K562 (cell line): ENCODE results near the gene COQ8B. TPM values are rescaled to one million over a fixed set of nuclear protein-coding genes. Genes with fewer than 3 reads are reported as not detected.

ENCODE experiments used
- ARNT ChIP-seq, 2 experiments: fragments of 450-650 bp; IDR thresholded peaks; 2 replicates each; pipeline ENCODE4 v1.6.1; 2016; ENCODE audit warnings: mild to moderate bottlenecking in 1 of 2
- ATF1 ChIP-seq, 2 experiments: fragments of 450-650 bp in 1 of 2; IDR thresholded peaks; 2 replicates each; pipeline ENCODE4 v1.6.1; 2016; ENCODE audit warnings: missing compliant biosample characterization in 1 of 2, missing genetic modification characterization in 1 of 2
- FOXK2 ChIP-seq, 2 experiments: fragments of 450-650 bp; IDR thresholded peaks in 1 of 2; conservative IDR thresholded peaks in 1 of 2; 2 replicates each; pipeline ENCODE4 v1.6.1; 2016; ENCODE audit warnings: low read depth in 2 of 2, mild to moderate bottlenecking in 1 of 2
- GATAD2A ChIP-seq: fragments of 450-650 bp; IDR thresholded peaks from 2 replicates; pipeline ENCODE4 v1.6.1; 2017
- MAFF ChIP-seq: IDR thresholded peaks from 2 replicates; pipeline ENCODE4 v1.6.1; 2012; ENCODE audit warnings: low read length, improper control_type of control experiment
- MEF2D ChIP-seq: conservative IDR thresholded peaks from 2 replicates; pipeline ENCODE4 v1.6.1; 2016; ENCODE audit warnings: low read depth, missing genetic modification characterization, missing compliant biosample characterization
- NR1H2 ChIP-seq: sonication (generic); formaldehyde crosslinking; IDR thresholded peaks from 2 replicates; pipeline ENCODE4 v1.4.0; 2020; ENCODE audit warnings: mild to moderate bottlenecking, missing genetic modification reagents
- POLR3A ChIP-seq: IDR thresholded peaks from 2 replicates; pipeline ENCODE4 v1.6.1; 2011; ENCODE audit warnings: borderline replicate concordance, mild to moderate bottlenecking, moderate library complexity; ENCODE audit not compliant: insufficient read length, insufficient read depth; ENCODE audit errors: extremely low read depth
- RFX1 ChIP-seq: fragments of 450-650 bp; IDR thresholded peaks from 2 replicates; pipeline ENCODE4 v1.6.1; 2016; ENCODE audit warnings: mild to moderate bottlenecking, moderate library complexity
- STAG1 ChIP-seq: sonication (generic); formaldehyde crosslinking; IDR thresholded peaks from 2 replicates; pipeline ENCODE4 v1.5.0; 2020; ENCODE audit warnings: missing genetic modification reagents, borderline replicate concordance
- U2AF1 ChIP-seq: fragments of 200-400 bp; formaldehyde crosslinking; optimal IDR thresholded peaks from 2 replicates; pipeline ENCODE3; 2017; ENCODE audit warnings: mild to moderate bottlenecking, low read depth, low read length, moderate library complexity
- ZEB2 ChIP-seq: fragments of 450-650 bp; IDR thresholded peaks from 2 replicates; pipeline ENCODE4 v1.6.1; 2016
- ZNF165 ChIP-seq: fragments of 250-450 bp; sonication (Bioruptor Pico); IDR thresholded peaks from 2 replicates; pipeline ENCODE4 v1.4.0; 2020; ENCODE audit warnings: borderline replicate concordance
- ZNF217 ChIP-seq: sonication (generic); formaldehyde crosslinking; IDR thresholded peaks from 2 replicates; pipeline ENCODE4 v1.8.0; 2022; ENCODE audit warnings: mild to moderate bottlenecking, missing genetic modification reagents
- ZNF668 ChIP-seq: fragments of 250-450 bp; sonication (Bioruptor Pico); IDR thresholded peaks from 2 replicates; pipeline ENCODE4 v1.8.0; 2022; ENCODE audit warnings: mild to moderate bottlenecking, inconsistent platforms
- polyA plus RNA-seq, 8 experiments: library from polyadenylated mRNA; depleted of rRNA in 4 of 8; stranded (reverse) in 5 of 8; unstranded in 3 of 8; fragments of >200 nt; fragmentation: Nextera tagmentation in 2 of 8; fragmentation: Illumina TruSeq in 1 of 8; extraction: Ambion mirVana in 2 of 8; extraction: Trizol in 1 of 8; gene quantifications; 2 replicates each; pipeline versions ENCODE4 v1.2.1 to v1.2.3, GENCODE V29; 2011 to 2014; ENCODE audit warnings: inconsistent platforms in 1 of 8, missing spikeins in 1 of 8
- total RNA-seq, 7 experiments: library from RNA; depleted of rRNA in 6 of 7; stranded (reverse); fragments of >200 nt in 6 of 7; fragmentation: Illumina TruSeq in 2 of 7; extraction: Trizol in 2 of 7; gene quantifications; 2 replicates each; pipeline versions ENCODE4 v1.2.1 to v1.2.3, GENCODE V29; 2011 to 2021; ENCODE audit warnings: low replicate concordance in 1 of 7
- TF ChIP-seq, protein P1 (sequence below): fragments of 450-650 bp; formaldehyde crosslinking; IDR thresholded peaks from 2 replicates; pipeline ENCODE4 v1.4.0; 2020; ENCODE audit warnings: mild to moderate bottlenecking, moderate library complexity
- TF ChIP-seq, protein P2 (sequence below): fragments of 250-450 bp; sonication (Bioruptor Pico); IDR thresholded peaks from 2 replicates; pipeline ENCODE4 v1.4.0; 2020; ENCODE audit warnings: mild to moderate bottlenecking, moderate library complexity
- TF ChIP-seq, protein P3 (sequence below): sonication (generic); formaldehyde crosslinking; IDR thresholded peaks from 2 replicates; pipeline ENCODE4 v1.9.0; 2022; ENCODE audit warnings: mild to moderate bottlenecking, missing genetic modification reagents
- TF ChIP-seq, protein P4 (sequence below): fragments of 450-650 bp; IDR thresholded peaks from 2 replicates; pipeline ENCODE4 v1.6.1; 2017; ENCODE audit warnings: antibody characterized with exemption
- TF ChIP-seq, protein P5 (sequence below): sonication (generic); formaldehyde crosslinking; IDR thresholded peaks from 2 replicates; pipeline ENCODE4 v1.8.0; 2022; ENCODE audit warnings: missing genetic modification reagents, mild to moderate bottlenecking, borderline replicate concordance

COQ8B gene
- total and polyA plus RNA-seq, 9 of the 15 experiments (the other 6 are each of a cell fraction or from before 2014, with no cell fraction given) = 0.41 to 32.3 (median 12.9) TPM

DNA sequence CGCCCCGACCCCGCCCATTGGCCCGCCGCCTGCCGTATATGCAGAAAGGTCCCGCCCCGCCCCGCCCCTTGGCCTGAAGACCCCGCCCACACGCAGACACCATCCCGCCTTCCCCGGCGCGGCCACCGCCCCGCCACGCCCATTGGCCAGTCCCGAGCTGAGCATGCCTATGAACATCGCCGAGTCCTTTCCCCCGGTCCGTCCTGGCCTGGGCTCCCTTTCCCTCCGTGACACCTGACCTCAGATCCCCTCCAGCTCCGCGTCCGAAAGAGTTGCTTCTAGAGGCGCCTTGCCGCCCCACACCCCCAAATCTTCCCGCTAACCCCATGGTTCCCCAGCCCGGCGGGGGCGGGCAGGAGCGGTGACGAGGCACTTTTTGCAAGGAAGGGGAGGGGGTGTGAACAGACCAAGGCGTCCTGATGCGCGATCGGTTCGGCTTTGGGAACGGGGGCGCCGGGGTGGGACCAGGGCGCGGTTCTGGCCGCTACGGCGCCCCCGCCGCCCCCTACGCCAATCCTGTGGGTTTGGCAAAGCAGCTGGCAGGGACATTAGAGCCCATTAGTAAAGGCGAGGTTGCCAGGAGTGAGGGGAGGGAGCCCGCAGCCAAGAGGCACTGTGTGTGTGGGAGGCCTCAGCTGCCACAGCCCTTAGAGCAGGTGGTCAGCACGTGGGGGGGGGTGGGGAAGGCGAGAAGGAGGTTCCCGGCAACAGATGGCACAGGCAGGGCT is 25.8 kb downstream of the COQ8B start (continued):
- TF ChIP-seq, protein P1, sequence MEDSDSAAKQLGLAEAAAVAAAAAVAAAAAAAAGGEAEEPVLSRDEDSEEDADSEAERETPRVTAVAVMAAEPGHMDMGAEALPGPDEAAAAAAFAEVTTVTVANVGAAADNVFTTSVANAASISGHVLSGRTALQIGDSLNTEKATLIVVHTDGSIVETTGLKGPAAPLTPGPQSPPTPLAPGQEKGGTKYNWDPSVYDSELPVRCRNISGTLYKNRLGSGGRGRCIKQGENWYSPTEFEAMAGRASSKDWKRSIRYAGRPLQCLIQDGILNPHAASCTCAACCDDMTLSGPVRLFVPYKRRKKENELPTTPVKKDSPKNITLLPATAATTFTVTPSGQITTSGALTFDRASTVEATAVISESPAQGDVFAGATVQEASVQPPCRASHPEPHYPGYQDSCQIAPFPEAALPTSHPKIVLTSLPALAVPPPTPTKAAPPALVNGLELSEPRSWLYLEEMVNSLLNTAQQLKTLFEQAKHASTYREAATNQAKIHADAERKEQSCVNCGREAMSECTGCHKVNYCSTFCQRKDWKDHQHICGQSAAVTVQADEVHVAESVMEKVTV = 0 out of 2 replicates have a peak, but pooled peaks have one; percentile 13
- no peak for TF ChIP-seq STAG1 (CRISPR knock-in tag)
- TF ChIP-seq ZNF165 = no peak
- TF ChIP-seq, protein P2, sequence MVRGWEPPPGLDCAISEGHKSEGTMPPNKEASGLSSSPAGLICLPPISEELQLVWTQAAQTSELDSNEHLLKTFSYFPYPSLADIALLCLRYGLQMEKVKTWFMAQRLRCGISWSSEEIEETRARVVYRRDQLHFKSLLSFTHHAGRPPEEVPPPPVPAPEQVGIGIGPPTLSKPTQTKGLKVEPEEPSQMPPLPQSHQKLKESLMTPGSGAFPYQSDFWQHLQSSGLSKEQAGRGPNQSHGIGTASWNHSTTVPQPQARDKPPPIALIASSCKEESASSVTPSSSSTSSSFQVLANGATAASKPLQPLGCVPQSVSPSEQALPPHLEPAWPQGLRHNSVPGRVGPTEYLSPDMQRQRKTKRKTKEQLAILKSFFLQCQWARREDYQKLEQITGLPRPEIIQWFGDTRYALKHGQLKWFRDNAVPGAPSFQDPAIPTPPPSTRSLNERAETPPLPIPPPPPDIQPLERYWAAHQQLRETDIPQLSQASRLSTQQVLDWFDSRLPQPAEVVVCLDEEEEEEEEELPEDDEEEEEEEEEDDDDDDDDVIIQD (CRISPR knock-in tag) = no peak
- TF ChIP-seq, protein P3, sequence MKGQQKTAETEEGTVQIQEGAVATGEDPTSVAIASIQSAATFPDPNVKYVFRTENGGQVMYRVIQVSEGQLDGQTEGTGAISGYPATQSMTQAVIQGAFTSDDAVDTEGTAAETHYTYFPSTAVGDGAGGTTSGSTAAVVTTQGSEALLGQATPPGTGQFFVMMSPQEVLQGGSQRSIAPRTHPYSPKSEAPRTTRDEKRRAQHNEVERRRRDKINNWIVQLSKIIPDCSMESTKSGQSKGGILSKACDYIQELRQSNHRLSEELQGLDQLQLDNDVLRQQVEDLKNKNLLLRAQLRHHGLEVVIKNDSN (CRISPR knock-in tag) = peak; percentile 19; the same call in 1 of the 2 replicates
- TF ChIP-seq ATF1 (CRISPR knock-in tag; IDR thresholded peaks at IDR 0.05) = no peak
- peak; percentile 70 for TF ChIP-seq ATF1 (tag; IDR thresholded peaks at IDR 0.05)
- no peak for TF ChIP-seq ARNT (IDR thresholded peaks at IDR 0.05)
- TF ChIP-seq ZEB2 = 0 out of 2 replicates have a peak, but pooled peaks have one; percentile 12
- TF ChIP-seq, protein P4, sequence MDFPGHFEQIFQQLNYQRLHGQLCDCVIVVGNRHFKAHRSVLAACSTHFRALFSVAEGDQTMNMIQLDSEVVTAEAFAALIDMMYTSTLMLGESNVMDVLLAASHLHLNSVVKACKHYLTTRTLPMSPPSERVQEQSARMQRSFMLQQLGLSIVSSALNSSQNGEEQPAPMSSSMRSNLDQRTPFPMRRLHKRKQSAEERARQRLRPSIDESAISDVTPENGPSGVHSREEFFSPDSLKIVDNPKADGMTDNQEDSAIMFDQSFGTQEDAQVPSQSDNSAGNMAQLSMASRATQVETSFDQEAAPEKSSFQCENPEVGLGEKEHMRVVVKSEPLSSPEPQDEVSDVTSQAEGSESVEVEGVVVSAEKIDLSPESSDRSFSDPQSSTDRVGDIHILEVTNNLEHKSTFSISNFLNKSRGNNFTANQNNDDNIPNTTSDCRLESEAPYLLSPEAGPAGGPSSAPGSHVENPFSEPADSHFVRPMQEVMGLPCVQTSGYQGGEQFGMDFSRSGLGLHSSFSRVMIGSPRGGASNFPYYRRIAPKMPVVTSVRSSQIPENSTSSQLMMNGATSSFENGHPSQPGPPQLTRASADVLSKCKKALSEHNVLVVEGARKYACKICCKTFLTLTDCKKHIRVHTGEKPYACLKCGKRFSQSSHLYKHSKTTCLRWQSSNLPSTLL = no peak
- no peak; a peak in 1 of 4 replicates for TF ChIP-seq FOXK2 (conservative IDR thresholded peaks at IDR 0.05 in 1 of 2, IDR thresholded peaks at IDR 0.05 in 1 of 2; ENCODE audit: low read depth in 2 of 2)
- no peak for TF ChIP-seq ZNF668 (CRISPR knock-in tag)
- TF ChIP-seq MEF2D = 0 out of 2 replicates have a peak, but pooled peaks have one; percentile 25
- no peak for TF ChIP-seq NR1H2 (CRISPR knock-in tag)
- TF ChIP-seq MAFF = peak; percentile 72
- no peak for TF ChIP-seq GATAD2A
- TF ChIP-seq ZNF217 (CRISPR knock-in tag) = no peak
- TF ChIP-seq RFX1 = no peak
- no peak for TF ChIP-seq U2AF1
- no peak for TF ChIP-seq POLR3A
- TF ChIP-seq, protein P5, sequence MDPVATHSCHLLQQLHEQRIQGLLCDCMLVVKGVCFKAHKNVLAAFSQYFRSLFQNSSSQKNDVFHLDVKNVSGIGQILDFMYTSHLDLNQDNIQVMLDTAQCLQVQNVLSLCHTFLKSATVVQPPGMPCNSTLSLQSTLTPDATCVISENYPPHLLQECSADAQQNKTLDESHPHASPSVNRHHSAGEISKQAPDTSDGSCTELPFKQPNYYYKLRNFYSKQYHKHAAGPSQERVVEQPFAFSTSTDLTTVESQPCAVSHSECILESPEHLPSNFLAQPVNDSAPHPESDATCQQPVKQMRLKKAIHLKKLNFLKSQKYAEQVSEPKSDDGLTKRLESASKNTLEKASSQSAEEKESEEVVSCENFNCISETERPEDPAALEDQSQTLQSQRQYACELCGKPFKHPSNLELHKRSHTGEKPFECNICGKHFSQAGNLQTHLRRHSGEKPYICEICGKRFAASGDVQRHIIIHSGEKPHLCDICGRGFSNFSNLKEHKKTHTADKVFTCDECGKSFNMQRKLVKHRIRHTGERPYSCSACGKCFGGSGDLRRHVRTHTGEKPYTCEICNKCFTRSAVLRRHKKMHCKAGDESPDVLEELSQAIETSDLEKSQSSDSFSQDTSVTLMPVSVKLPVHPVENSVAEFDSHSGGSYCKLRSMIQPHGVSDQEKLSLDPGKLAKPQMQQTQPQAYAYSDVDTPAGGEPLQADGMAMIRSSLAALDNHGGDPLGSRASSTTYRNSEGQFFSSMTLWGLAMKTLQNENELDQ (CRISPR knock-in tag) = no peak
